GM12873 (cell line): ENCODE measurements around the gene KRT2.

Experiments used
- TF ChIP-seq, protein P1 (sequence below): IDR thresholded peaks from 2 replicates; pipeline ENCODE4 v1.5.1; 2012; ENCODE audit warnings: low read depth, mild to moderate bottlenecking, moderate library complexity, low read length, control low read depth; ENCODE audit not compliant: insufficient read depth; ENCODE audit errors: missing control alignments

The KRT2 gene

DNA sequence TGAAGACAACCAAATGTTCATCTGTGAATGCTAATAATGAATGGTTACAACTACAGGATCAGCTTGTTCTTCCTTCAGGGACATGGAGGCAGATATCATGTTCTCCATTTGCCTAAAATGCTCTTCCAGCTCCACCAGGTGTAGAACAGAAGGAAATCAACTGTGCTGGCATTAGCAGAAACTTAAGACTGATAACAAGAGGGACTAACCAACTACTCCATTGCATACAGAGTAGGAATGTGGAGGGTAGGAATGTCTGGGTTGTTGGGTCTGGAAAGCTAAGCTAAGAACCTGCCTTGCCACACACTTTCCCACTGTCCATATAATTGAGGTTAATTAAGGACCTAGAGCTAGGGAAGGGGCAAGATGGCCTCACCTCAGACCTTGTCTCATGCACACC is 11.4 kb upstream of the KRT2 start:
- TF ChIP-seq, protein P1, sequence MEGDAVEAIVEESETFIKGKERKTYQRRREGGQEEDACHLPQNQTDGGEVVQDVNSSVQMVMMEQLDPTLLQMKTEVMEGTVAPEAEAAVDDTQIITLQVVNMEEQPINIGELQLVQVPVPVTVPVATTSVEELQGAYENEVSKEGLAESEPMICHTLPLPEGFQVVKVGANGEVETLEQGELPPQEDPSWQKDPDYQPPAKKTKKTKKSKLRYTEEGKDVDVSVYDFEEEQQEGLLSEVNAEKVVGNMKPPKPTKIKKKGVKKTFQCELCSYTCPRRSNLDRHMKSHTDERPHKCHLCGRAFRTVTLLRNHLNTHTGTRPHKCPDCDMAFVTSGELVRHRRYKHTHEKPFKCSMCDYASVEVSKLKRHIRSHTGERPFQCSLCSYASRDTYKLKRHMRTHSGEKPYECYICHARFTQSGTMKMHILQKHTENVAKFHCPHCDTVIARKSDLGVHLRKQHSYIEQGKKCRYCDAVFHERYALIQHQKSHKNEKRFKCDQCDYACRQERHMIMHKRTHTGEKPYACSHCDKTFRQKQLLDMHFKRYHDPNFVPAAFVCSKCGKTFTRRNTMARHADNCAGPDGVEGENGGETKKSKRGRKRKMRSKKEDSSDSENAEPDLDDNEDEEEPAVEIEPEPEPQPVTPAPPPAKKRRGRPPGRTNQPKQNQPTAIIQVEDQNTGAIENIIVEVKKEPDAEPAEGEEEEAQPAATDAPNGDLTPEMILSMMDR: no peak

DNA sequence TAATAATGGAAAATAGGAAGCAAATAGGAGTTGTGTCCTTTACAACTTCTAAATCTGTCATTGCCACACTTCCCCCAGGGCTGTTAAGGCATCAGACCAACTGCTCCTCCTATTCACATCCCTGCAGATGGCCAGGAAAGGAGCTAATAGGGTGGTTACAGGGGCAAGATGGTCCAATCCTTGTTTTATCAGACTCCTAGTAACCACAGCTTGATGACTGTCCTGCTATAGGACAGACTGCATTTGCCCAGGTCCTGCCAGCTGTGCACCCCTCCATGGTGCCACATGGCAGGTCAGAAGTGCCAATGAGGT is 10.9 kb upstream of the KRT2 start:
- TF ChIP-seq, protein P1: no peak

DNA sequence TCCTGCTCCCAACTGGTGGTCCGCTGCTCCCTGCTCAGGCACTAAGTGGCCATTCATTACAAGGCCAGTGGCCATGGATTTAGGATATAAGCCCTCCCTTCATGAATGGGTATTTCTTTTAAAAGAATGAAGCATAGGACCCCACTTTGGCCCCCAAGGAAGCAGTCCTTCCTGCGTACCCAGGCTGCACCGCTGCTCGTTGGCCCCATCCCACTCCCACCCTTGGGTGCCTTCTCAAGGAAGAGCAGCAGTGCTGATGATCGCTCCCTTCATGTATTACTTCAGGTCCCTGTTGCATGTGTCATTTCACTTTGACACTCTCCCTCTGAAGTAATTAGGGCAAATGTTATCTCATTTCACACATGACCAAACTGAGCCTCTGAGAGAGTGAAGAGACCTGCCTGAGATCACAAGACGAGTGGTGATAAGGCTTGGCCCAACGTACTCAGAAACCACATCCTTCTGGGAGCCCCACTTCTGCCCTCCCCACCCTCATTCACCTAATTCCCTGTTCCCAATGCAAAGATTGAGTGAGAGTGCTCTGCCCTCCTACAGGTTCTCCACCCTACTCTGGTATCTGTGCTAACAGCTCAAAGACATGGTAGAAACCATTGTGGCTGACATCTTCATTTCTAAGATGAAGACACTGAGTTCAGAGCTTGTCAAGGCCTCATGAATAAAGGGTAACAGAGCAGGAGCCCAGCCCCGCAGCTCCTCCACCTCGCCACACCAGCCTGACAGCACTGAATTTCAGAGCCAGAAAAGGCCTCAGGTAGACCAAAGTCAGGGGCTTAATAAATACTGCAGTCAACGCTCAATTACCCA is 10.3 kb upstream of the KRT2 start:
- TF ChIP-seq, protein P1: no peak

DNA sequence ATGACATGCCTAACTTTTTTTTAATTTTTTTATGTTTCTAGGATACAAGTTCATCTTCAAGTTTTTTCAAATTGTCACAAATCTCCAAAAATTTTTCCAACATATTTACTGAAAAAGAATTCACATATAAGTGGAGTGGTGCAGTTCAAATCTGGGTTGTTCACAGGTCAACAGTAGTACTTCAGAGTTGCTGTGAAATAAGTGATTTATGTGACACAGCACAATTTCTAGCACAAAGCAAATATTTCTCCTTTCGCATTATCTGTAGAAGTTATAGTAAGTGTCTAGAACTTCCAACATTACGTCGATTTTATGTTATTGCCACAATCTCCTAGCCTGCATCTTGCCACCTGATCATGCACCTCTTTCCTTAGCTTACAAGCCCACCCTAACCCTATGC is 9.7 kb upstream of the KRT2 start:
- TF ChIP-seq, protein P1: no peak

DNA sequence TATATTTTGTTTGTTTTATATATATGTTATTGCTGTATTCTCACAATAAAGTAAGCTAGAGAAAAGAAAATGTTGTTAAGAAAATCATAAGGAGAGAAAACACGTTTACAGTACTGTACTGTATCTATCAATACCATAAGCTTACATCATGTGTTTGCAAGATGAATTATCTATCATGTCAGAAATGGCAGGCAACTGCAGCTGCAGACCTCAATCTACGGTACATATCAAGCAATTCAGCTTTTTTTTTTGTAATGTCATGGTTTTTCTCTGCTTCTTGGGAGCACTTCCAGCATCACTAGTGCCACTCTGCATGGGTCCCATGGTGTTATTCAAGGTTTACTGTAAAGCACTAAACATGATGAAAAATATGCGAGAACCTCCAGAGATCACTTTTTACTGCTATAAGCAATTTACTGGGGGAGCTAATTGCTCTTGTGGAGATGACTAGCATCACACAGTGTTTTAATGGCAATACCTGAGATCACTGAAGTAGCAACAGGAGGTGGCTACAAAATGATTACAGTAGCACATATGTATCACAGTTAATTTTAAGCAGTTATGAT is 9.0 kb upstream of the KRT2 start:
- TF ChIP-seq, protein P1: no peak

DNA sequence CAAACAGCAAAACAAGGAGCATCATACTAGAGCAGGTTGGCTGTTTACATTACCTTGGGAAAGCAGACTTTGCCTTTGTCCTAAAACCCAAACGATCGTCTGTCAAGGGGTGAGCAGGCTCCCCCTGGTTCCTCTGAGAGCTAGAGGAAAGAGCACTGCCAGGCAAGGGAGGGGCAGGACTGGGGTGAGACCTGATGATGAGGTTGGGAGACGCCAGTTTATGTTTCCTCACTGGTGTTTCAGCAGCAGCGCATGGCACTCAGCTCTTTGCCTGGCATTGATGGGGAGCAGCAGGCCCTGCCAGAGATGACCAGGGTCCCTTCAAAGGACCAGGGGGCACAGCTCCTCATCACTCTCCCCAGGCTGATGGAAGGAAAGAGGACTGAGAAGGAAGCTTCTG is 7.9 kb upstream of the KRT2 start:
- TF ChIP-seq, protein P1: no peak

DNA sequence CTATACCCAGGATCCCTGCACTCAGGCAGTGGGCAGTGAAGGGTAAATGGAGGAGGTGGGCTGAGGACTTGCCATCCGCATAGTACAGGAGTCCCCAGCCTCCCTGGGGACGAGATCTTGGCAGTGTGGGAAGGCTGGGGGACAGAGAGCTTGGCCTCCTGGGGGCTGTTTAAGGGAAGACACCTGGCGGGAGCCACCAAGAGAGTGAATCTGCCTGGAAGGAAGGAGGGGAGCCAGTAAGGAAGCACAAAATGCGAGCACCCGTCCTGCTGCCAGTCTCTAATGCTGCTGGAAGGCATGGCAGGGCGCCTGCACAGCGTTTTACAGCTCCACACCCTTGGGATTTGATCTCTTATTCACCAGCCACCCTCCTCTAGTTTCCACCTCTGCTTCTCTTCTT is 7.4 kb upstream of the KRT2 start:
- TF ChIP-seq, protein P1: no peak
